ENCODE results near the gene KCTD10.

Gene KCTD10

DNA sequence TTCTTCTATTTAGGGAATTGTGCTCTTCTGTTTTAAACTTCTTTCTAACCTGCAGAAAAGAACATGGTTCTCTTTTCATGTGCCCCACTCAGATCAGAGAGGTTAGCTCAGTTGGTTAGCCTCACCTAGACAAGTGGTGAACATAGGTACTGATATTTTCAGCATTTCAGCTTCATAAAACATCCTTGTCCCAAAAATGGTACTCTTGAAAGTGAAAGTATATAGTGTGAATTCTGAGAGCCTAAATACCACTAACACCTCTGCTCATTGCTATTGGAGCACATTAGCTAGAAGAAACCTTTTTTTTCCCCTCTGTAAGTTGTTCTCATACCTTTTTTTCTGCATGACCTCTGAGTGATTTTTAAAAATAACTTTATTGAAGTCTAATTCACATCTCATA, 17.9 kb upstream of the KCTD10 start:
- no peak for DNase-seq (ENCODE audit: extremely low read depth in 1 of 2, low read depth in 1 of 2)

DNA sequence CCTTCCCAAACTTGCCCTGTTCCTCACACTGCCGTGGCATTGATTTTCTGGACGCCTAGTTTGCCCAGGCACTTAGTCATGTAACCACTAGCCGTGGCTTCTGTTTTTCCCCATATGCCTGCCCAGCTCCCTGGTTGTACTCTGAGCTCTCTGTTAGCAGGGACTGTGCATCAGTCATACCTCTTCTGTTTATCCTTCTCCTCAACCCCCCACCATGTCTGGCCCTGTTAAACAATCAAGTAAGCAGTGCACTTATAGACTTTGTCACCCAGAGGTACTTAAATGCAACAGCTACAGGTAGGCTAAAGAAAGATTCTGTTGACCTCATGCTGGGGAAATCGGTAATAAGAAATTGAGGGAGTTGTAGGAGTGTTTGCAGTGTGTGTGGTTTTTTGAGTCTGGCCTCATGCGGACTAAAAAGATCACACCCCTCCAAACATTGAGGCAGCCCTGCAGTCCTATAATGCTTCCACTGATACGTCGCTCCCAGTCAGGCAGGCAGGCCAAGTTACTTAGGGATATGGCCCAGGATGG, 17.3 kb upstream of the KCTD10 start:
- DNase-seq (ENCODE audit: extremely low read depth in 1 of 2, low read depth in 1 of 2): no peak

DNA sequence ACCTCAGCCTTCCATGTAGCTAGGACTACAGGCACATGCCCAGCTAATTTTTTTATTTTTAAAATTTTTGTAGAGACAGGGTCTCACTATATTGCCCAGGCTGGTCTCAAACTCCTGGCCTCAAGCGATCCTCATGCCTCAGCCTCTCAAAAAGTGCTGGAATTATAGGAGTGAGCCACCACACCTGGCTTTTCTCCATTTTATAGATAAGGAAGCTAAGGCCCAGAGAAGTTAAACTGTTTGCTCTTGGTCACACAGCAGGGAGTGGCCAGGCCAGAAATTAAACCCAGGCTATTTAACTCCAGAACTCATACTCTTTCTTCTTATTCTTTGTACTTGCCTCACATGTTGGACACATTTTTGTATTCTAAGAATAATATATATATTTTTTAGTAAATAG, 16.8 kb upstream of the KCTD10 start:
- no peak for DNase-seq (ENCODE audit: extremely low read depth in 1 of 2, low read depth in 1 of 2)

DNA sequence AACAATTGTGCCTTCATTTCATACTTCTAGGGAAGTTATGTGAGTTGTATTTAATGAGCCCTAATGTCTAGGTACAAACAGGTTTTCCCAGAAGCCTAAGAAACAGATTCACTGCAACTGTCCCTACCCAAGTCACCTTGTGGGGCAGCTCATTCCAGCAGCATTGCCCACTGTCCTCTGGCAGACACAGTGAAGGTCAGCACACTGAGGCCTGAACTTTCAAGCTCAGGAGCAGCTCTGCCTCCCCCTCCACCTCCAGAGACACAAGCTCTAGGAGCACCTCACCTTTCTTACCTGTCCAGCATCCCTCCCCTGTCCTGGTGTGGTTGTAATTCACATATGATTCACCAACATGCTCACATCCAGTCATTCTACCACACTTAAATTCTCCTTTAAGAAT, 16.0 kb upstream of the KCTD10 start:
- no peak for DNase-seq (ENCODE audit: extremely low read depth in 1 of 2, low read depth in 1 of 2)

DNA sequence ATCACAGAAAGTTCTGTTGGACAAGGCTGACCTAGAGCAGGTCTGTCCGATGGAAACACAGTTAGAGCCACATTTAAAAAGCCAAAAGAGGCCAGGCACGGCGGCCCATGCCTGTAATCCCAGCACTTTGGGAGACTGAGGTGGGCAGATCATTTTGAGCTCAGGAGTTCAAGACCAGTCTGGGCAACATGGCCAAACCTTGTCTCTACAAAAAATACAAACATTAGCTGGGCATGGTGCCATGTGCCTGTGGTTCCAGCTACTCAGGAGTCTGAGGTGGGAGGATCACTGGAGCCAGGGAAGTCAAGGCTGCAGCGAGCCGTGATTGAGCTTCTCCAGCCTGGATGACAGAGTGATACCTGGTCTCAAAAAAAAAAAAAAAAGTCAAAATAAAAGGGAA, 15.3 kb upstream of the KCTD10 start:
- DNase-seq (ENCODE audit: extremely low read depth in 1 of 2, low read depth in 1 of 2): no peak

DNA sequence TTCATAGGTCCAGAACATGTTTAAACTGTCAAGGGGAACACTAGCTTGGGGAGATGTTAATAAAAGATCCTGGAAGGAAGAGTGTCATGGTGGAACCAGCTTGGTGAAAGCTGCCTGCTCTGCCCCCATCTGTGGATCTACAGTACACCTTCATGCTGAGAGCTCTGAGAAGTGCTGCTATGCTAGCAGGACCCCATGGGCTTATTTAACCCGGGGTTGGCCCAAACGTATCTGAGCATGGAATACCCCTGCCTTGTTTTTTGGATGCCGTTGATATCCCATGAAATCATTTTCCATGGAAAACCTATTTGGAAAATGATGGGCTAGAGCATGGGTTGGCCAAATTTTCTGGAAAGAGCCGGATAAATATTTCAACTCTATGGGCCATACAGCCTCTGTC, 14.6 kb upstream of the KCTD10 start:
- no peak for DNase-seq (ENCODE audit: extremely low read depth in 1 of 2, low read depth in 1 of 2)

DNA sequence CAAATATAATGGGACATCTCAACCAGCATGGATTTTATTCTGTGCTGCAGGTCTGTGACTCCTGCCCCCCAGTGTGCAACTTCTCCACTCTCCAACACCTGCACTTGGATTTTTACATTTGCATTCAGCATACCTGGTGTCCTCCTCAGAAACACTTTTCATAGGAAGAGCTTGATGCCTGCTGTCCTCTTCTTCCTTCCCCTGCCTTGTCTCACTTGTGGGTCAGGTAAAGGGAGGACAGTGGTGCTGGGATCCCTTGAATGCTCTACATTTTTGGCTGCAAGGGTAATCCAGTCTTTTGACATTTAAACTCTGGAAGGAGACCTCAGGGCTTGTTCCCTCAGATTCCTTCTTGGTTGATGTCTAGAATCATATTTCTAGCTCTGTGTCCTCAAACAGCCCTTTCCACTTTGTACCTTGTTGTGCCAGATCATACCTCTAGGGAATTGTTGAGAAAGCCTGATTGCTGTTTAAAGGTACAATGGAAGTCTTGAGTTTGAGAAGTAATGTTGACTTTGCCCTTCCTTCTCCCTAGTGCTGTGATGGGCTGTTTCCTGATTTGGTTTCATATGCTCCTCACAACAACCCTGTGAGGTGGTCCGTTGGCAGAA, 13.0 kb upstream of the KCTD10 start:
- no peak for DNase-seq (ENCODE audit: extremely low read depth in 1 of 2, low read depth in 1 of 2)

DNA sequence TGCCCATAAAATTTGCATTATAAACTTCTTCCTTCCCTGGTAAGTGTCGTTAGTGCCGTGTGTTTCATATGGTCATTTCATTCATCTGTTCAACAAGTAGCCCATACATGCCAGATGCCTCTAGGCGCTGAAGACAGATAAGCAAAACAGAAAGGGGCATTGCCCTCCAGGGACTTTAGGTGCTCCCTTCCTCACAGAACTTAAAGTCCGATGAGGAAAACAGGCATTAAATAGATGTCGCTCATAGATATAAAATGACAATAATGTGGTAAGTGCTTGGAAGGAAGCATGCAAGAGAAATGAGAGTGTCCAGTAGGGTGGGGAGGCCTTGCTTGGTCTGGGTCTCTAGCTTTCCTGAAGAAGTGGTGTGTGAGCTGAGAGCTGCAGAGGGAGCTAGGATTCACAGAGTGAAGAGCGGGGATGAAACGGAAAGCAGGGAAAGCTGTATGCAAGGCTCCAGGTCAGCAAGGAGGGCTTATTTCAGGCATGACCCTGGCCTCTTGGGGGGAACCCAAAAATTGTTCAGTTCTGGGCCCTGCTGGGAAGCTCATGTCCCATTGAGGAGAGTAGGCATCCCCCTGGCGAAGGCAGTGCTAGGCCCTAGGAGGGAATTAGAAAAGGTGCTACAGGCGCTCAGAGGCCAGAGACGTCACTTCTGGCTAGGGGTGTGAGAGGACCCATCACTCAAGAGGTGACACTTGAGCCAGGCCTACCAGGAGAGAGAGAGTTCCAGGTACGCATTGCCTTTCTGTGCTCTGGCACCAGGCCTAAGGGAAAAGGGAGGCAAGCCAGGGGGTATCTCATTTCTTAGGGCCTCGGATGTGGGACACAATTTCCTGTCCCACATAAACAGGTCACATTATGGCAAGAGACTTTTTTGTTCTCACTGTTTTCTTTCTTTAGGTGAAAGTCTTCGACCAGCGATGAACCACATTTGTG, 12.2 kb upstream of the KCTD10 start:
- DNase-seq (ENCODE audit: extremely low read depth in 1 of 2, low read depth in 1 of 2): no peak

DNA sequence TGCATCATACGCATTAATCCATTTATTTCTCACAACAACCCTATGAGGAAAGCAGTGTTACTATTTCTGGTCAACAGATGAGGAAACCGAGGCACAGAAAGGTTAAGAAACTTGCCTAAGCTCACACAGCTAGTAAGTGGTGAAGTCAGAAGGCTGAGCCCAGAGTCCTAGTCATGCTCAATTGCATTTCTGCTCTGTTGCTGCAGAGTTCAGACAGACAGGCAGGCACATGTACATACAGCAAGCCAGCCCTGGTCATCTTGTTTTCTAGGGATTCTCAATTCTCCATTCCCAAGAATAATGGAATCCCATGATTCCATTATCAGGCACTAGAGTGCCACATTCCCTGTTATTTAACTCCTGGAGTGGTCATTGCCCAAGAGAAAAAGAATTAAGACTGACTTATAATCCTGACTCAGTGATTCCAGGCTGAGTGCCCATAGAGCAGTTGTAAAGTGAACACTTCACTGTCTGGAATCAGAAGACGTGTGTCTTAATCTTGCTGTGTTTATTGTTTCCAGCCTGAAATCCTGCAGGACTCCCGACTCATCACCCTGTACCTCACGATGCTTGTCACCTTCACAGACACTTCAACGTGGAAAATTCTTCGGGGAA, 11.1 kb upstream of the KCTD10 start:
- DNase-seq (ENCODE audit: extremely low read depth in 1 of 2, low read depth in 1 of 2): no peak

DNA sequence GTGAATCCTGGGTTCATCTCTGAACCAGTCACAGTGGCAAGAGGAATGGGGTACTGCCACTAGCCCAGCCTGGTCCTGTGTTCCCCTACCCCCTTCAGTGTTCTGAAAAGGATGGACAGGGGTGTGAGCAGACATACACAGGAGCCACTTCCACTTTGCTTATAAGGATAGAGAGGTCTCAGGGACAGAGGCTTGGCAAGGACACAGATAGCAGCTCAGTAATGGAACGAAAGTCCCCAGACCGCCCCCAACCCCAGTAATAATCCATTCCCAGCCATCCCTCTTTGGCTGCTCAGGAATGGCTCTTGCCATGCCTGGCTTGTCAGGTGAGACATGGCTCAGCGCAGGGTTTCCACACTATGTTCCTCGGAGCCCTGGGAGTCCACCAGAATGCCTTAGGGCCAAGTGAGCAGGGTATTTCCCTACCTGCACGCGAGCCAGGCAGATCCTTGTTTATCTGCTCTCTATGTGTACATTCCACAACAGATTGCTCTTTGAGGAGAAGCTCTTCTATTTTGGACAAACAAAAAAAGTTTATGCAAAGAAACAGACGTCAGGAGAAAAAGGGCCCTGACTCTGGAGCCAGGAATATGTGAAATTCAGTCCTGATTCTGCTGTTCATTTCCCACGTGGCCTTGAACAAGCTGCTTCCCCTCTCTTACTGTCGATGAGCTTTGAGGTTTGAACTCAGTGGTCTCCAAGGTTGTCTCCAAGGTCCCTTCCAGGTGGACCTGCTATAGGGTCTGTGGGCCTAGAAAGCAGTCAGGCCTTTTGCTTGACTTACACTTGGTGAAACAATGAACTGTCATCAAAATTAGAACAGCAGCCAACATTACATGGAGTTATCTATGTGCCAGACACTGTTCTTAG, 10.3 kb upstream of the KCTD10 start:
- no peak for DNase-seq (ENCODE audit: extremely low read depth in 1 of 2, low read depth in 1 of 2)

DNA sequence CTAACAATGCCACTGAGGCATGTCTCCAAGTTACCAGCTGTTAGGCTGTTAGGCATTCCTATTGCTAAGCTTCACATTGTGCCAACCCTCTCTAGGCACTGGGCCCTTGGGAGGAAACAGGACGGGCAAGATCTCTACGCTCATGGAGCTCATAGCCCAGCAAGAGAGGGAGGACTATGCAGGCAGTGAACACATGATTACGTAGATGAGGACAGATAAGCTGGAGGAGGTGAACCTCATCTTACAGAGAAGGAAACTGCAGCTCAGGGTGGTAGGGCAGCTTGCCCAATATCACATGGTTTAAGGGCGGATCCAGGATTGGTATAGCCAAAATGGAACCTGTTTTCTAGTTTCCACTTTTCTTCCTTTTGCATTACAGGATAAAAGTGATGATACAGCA, 8.1 kb upstream of the KCTD10 start:
- no peak for DNase-seq (ENCODE audit: extremely low read depth in 1 of 2, low read depth in 1 of 2)

DNA sequence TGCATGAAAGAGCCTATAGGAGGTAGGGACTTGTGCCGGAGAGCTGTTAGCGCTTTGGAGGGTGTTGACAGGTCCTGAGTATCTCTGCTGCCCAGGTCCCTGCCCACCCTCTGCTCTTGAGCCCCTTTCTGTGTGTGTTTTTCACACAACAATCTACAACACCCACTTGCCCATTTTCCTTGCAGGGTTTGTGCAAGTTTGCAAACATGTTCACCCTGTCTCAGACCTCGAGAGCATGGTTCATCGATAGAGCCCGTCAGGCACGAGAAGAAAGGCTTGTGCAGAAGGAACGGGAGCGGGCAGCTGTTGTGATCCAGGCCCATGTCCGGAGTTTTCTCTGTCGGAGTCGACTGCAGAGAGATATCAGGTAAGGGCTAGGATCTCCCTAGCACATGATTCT, 6.2 kb upstream of the KCTD10 start:
- no peak for DNase-seq (ENCODE audit: extremely low read depth in 1 of 2, low read depth in 1 of 2)

DNA sequence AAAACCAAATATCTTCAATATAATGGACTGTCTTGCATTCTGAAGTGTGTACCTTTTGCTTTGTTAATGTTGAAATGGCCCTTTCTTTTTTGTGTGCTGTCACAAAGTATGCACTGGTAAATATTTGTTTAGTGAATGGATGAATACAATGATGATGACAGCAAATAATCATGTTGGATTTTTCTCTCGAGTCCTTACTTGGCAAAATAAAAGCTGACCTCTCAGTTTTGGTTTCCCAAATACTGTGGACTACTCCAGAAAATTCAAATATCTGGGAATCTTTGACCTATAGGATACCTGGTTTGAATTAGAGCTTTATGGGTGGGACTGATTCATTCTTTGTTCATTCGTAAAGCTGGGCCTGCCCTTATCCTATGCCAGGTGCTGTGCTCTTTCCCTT, 5.8 kb upstream of the KCTD10 start:
- DNase-seq (ENCODE audit: extremely low read depth in 1 of 2, low read depth in 1 of 2): no peak

DNA sequence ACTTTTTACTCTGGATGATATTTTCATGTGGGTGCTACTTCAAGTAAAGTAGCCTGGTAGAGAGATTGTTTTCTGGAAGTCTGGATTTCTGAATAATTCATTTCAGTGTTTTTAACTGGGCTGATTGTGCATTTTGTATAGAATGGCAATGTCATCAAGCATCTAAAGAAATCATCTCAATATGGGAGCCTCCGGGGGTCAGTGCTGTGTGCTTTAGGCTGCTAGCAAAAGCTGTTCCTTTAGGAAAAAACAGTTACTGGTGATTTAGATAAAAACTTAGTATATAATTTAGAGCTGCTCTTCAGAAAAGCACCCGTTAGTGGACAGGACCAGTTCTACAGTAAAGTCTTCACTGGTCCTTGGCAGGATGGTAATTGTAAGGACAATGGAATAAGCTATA, 5.4 kb upstream of the KCTD10 start:
- no peak for DNase-seq (ENCODE audit: extremely low read depth in 1 of 2, low read depth in 1 of 2)

DNA sequence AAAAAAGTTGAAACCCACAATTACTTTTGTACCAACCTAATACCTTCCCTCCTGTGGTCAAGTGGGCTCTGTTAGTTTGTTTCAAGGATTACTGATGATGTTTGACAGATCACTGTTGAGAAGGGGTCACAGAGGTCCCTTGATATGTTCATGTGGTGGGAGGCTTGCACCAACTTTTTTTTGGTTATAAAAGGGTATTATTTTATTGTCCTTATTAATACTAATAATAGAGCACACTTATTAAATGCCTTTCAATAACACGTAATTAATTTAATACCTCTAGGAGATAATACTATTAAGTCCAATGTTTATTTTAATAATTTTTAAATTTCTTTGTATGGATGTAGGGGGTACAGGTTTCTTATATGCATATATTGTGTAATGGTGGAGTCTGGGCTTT, 4.8 kb upstream of the KCTD10 start:
- no peak for DNase-seq (ENCODE audit: extremely low read depth in 1 of 2, low read depth in 1 of 2)

DNA sequence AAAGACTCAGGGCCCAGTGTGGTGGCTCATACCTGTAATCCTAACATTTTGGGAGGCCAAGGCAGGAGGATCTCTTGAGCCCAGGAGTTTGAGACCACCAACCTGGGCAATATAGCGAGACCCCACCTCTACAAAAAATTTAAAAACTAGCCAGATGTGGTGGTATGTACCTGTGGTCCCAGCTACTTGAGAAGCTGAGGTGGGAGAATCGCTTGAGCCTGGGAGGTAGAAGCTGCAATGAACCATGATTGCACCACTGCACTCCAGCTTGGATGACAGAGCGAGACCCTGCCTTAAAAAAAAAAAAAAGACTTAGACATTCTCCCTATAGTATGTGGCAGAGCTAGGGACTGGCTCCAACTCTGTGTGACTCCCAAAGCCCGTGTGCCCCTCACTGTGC, 3.3 kb upstream of the KCTD10 start:
- DNase-seq (ENCODE audit: extremely low read depth in 1 of 2, low read depth in 1 of 2): no peak

DNA sequence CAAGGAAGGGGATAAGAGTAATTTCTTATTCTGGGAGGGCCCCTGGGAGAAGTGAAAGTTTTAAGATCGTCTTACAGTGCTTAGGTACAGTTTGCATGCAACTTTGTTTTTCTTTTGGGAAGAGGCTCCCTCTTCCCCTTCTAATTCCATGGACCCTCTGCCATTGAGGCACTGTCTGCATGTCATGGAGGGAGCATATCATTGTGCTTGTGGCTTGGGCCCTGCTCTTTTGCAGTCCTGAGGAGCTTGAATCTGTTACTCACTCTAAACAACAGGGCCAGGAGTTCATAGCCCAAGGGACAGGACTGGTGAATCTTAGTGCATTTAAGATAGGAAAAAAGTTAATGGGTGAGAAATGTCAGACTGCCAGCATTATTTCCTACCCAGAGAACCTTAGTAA, 2.7 kb upstream of the KCTD10 start:
- no peak for DNase-seq (ENCODE audit: extremely low read depth in 1 of 2, low read depth in 1 of 2)

DNA sequence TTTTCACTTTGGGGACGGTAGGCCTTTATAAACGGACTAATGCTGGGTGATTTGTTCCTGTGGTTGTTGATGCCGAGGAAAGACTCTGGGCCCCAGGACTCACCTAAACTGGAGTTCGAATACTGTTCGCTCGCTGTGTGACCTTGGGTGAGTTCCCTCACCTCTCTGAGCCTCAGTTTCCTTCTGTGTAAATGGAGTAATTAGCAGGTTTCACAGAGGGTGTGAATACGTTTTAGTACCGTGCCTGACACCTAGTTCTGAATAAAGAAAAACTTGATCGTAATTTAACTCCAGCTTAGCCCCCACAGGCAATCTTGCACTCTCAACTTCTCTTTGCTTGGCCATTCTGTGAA, 839 bp upstream of the KCTD10 start:
- DNase-seq (ENCODE audit: extremely low read depth in 1 of 2, low read depth in 1 of 2): no peak

DNA sequence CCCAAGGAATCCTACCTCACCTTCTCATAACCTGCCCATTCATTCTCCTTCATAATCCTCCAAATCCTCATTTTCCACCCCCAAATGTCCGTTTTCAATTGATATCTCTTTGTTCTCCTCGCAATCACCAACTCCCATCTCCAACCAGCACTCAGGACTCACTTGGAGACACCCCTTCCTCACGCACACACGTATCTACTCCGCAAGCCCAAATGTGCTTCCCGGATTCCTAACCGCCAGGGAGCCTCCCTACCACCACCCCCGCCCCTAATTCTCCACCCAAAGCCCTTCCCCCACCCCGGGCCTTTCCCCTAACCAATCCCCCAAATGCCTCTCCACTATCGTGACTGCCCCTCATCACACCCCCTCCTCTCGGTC, 304 bp downstream of the KCTD10 start:
- DNase-seq (ENCODE audit: extremely low read depth in 1 of 2, low read depth in 1 of 2): no peak

DNA sequence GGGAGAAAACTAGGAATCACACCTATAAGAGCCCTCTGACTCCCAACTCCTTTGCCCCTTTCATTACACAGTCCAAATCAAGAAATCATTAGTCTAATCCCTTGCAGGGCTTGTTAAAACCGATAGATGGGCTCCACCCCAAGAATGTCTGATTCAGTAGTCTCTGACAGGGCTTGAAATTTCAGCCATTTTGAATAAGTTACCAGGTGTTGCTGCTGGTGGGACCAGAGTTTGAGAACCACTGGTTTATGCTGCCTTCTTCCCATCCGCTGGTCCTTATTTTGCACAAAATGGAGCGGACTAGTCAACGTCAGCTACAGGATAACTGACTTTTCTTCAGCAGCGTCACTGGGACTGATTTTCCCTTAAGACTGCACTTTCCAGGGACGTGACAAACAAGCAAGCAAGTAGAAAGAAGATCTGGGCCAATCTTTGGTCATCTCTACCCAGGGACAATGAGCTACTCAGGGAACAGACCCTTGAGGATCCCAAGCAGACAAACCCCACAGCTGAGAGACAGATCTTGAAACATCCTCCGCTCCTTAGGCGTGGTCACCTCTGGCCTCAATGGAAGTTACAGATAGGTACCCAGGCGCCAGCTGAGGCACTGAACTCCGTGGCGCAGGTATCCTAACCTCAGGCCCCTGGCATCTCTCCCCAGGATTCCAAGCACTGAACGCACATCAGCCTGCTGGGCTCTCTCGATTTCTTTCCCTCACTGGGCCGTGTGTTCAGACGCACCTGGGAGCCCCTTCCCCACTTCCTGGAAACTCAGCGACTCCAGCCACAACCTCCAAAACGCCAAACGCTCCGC, 900 bp downstream of the KCTD10 start:
- DNase-seq (ENCODE audit: extremely low read depth in 1 of 2, low read depth in 1 of 2): no peak

Data from activated CD8-positive, alpha-beta memory T cell treated with anti-CD3 and anti-CD28 coated beads for 1 hour (primary cell).